Erythroblast (primary cell): Measurements from ENCODE around the gene TP53INP2.

Experiments used
- GATA1 ChIP-seq: IDR thresholded peaks from 2 replicates; pipeline ENCODE4 v1.6.1; 2011; ENCODE audit warnings: low read depth, mild to moderate bottlenecking, control low read depth, low read length, moderate library complexity
- POLR2A ChIP-seq: IDR thresholded peaks from 2 replicates; pipeline ENCODE4 v1.6.1; 2011; ENCODE audit warnings: mild to moderate bottlenecking, low read length

GRCh38 chr20:34736106-34736735, 32.1 kb downstream of the TP53INP2 start:
- TF ChIP-seq POLR2A (no peak), GATA1 (no peak)
